HEK293 (cell line): ENCODE measurements around the gene MAML1.

Experiments
- CTCF ChIA-PET: fragments of 350-600 bp; formaldehyde crosslinking; extraction: SDS; loops from one replicate; lab custom pipeline; 2021; ENCODE audit warnings: antibody characterized with exemption; lab: Yijun Ruan, JAX
- POLR2A ChIA-PET: fragments of 300-600 bp; formaldehyde crosslinking; extraction: SDS; loops from one replicate; lab custom pipeline; 2020; ENCODE audit warnings: antibody characterized with exemption, inconsistent platforms; lab: Yijun Ruan, JAX
- H3K27ac ChIP-seq: fragments of 200-500 bp; sonication (Bioruptor generic); 2 replicates; pipeline ENCODE4 v1.5.1; 2014; ENCODE audit warnings: low read depth, low read length, control low read depth, inconsistent platforms; ENCODE audit errors: extremely low read depth
- H3K36me3 ChIP-seq, 2 experiments: fragments of 200-500 bp in 1 of 2; sonication (Bioruptor generic) in 1 of 2; 1 replicate in 1 of 2; 2 replicates in 1 of 2; pipeline ENCODE4 v1.5.1; 2014 to 2017; ENCODE audit warnings: inconsistent platforms in 2 of 2, low read length in 2 of 2; ENCODE audit not compliant: control insufficient read depth in 2 of 2, insufficient read depth in 1 of 2
- H3K4me1 ChIP-seq: fragments of 200-500 bp; sonication (Bioruptor generic); 2 replicates; pipeline ENCODE4 v1.5.1; 2014; ENCODE audit warnings: mild to moderate bottlenecking, low read length, inconsistent platforms; ENCODE audit not compliant: control insufficient read depth, insufficient read depth
- H3K4me3 ChIP-seq: 2 replicates; pipeline ENCODE4 v1.5.1; 2011; ENCODE audit warnings: low read depth, mild to moderate bottlenecking, control low read depth, low read length, moderate library complexity
- H3K9me3 ChIP-seq: fragments of 200-500 bp; sonication (Bioruptor generic); 2 replicates; pipeline ENCODE4 v1.5.1; 2014; ENCODE audit warnings: low read depth, low read length, inconsistent platforms; ENCODE audit not compliant: control insufficient read depth, insufficient read depth
- EGR2 ChIP-seq: fragments of 450-650 bp; formaldehyde crosslinking; IDR thresholded peaks from 2 replicates; pipeline ENCODE4 v1.5.1; 2016; ENCODE audit warnings: low read depth, missing biosample characterization, missing genetic modification characterization
- MYNN ChIP-seq: fragments of 450-650 bp; formaldehyde crosslinking; IDR thresholded peaks from 2 replicates; pipeline ENCODE4 v1.5.1; 2016; ENCODE audit warnings: missing biosample characterization, missing genetic modification characterization, borderline replicate concordance
- SP7 ChIP-seq: fragments of 450-650 bp; formaldehyde crosslinking; IDR thresholded peaks from 2 replicates; pipeline ENCODE4 v1.5.1; 2016; ENCODE audit warnings: missing biosample characterization, missing genetic modification characterization
- WT1 ChIP-seq: fragments of 450-650 bp; formaldehyde crosslinking; IDR thresholded peaks from 2 replicates; pipeline ENCODE4 v1.5.1; 2016; ENCODE audit warnings: missing biosample characterization, missing genetic modification characterization
- ZBTB20 ChIP-seq: fragments of 450-650 bp; formaldehyde crosslinking; IDR thresholded peaks from 2 replicates; pipeline ENCODE4 v1.5.1; 2016; ENCODE audit warnings: missing biosample characterization, missing genetic modification characterization
- ZNF112 ChIP-seq: fragments of 450-650 bp; formaldehyde crosslinking; IDR thresholded peaks from 2 replicates; pipeline ENCODE4 v1.5.0; 2017; ENCODE audit warnings: missing biosample characterization, missing genetic modification characterization
- ZNF335 ChIP-seq: fragments of 450-650 bp; formaldehyde crosslinking; conservative IDR thresholded peaks from 2 replicates; pipeline ENCODE4 v1.5.1; 2016; ENCODE audit warnings: missing biosample characterization, missing genetic modification characterization
- ZNF341 ChIP-seq: fragments of 450-650 bp; formaldehyde crosslinking; IDR thresholded peaks from 2 replicates; pipeline ENCODE4; 2016; ENCODE audit warnings: low read depth, missing biosample characterization, missing genetic modification characterization
- ZNF354C ChIP-seq: fragments of 450-650 bp; formaldehyde crosslinking; IDR thresholded peaks from 2 replicates; pipeline ENCODE4 v1.5.1; 2016; ENCODE audit warnings: missing biosample characterization, missing genetic modification characterization, low read depth, borderline replicate concordance
- ZNF366 ChIP-seq: fragments of 450-650 bp; formaldehyde crosslinking; conservative IDR thresholded peaks from 2 replicates; pipeline ENCODE4 v1.5.1; 2016; ENCODE audit warnings: missing biosample characterization, missing genetic modification characterization
- ZNF37A ChIP-seq: fragments of 450-650 bp; IDR thresholded peaks from 2 replicates; pipeline ENCODE4 v1.5.1; 2018; ENCODE audit warnings: missing biosample characterization, missing genetic modification characterization
- ZNF585B ChIP-seq: fragments of 450-650 bp; formaldehyde crosslinking; IDR thresholded peaks from 2 replicates; pipeline ENCODE4 v1.5.1; 2016; ENCODE audit warnings: missing biosample characterization, missing genetic modification characterization
- ZNF623 ChIP-seq: fragments of 450-650 bp; formaldehyde crosslinking; IDR thresholded peaks from 2 replicates; pipeline ENCODE4 v1.5.1; 2016; ENCODE audit warnings: missing biosample characterization, missing genetic modification characterization
- ZNF624 ChIP-seq: fragments of 450-650 bp; formaldehyde crosslinking; IDR thresholded peaks from 2 replicates; pipeline ENCODE4 v1.5.1; 2017; ENCODE audit warnings: missing biosample characterization, missing genetic modification characterization
- ZNF654 ChIP-seq: fragments of 450-650 bp; formaldehyde crosslinking; IDR thresholded peaks from 2 replicates; pipeline ENCODE4 v1.5.1; 2016; ENCODE audit warnings: low read depth, missing biosample characterization, missing genetic modification characterization
- ZNF776 ChIP-seq: fragments of 450-650 bp; formaldehyde crosslinking; IDR thresholded peaks from 2 replicates; pipeline ENCODE4 v1.5.0; 2017; ENCODE audit warnings: missing biosample characterization, missing genetic modification characterization, borderline replicate concordance
- ZXDB ChIP-seq: fragments of 450-650 bp; formaldehyde crosslinking; IDR thresholded peaks from 2 replicates; pipeline ENCODE4 v1.5.1; 2016; ENCODE audit warnings: missing biosample characterization, missing genetic modification characterization
- TF ChIP-seq, protein P1 (sequence below): fragments of 450-650 bp; formaldehyde crosslinking; IDR thresholded peaks from 2 replicates; pipeline ENCODE4 v1.5.1; 2016; ENCODE audit warnings: missing biosample characterization, missing genetic modification characterization
- TF ChIP-seq, protein P2 (sequence below): fragments of 450-650 bp; formaldehyde crosslinking; IDR thresholded peaks from 2 replicates; pipeline ENCODE4 v1.5.1; 2016; ENCODE audit warnings: missing biosample characterization, missing genetic modification characterization
- TF ChIP-seq, protein P3 (sequence below): fragments of 450-650 bp; IDR thresholded peaks from 2 replicates; pipeline ENCODE4 v1.5.1; 2018; ENCODE audit warnings: missing biosample characterization, missing genetic modification characterization
- TF ChIP-seq, protein P4 (sequence below): fragments of 450-650 bp; formaldehyde crosslinking; IDR thresholded peaks from 2 replicates; pipeline ENCODE4 v1.5.1; 2016; ENCODE audit warnings: missing biosample characterization, missing genetic modification characterization
- TF ChIP-seq, protein P5 (sequence below): fragments of 450-650 bp; formaldehyde crosslinking; IDR thresholded peaks from 2 replicates; pipeline ENCODE4 v1.5.1; 2016; ENCODE audit warnings: missing biosample characterization, missing genetic modification characterization
- TF ChIP-seq, protein P6 (sequence below): fragments of 450-650 bp; formaldehyde crosslinking; IDR thresholded peaks from 2 replicates; pipeline ENCODE4 v1.5.1; 2017; ENCODE audit warnings: missing biosample characterization, missing genetic modification characterization

The MAML1 gene

DNA sequence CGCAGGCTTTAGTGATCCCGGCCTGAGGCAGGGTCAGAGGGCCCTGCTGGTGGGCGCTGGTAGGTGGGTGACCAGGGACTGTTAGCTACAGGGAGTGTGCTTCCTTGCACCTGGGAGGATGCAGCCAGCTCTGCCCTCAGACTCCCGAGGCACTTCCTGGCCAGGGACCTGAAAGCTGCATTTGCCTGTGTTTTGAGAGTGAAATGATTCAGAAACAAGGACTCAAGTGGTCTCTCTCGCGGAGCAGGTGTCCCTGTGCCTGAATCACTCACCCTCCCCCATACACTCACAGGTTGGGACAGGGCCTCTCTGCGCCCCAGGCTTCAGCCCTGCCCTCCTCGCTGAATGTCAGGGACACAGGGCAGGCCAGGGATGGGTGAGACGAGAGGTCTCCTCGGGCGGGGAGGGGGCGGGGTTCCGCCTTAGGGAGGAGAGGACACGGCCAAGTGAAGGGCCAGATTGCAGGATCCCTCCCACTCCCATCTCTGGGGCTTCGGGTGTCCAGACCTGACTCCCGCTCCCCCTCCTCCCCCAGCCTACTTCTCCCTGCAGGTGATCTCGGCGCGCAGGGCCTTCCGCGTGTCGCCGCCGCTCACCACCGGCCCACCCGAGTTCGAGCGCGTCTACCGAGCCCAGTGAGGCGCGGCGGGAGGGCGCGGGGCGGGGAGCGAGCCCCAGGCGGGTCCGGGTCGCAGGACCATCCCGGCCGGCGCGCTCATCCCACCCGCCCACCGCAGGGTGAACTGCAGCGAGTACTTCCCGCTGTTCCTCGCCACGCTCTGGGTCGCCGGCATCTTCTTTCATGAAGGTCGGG lies 62.6 kb downstream of the MAML1 start (continued):
- no peak for TF ChIP-seq ZNF366 (tag by site-specific recombination)
- TF ChIP-seq, protein P1, sequence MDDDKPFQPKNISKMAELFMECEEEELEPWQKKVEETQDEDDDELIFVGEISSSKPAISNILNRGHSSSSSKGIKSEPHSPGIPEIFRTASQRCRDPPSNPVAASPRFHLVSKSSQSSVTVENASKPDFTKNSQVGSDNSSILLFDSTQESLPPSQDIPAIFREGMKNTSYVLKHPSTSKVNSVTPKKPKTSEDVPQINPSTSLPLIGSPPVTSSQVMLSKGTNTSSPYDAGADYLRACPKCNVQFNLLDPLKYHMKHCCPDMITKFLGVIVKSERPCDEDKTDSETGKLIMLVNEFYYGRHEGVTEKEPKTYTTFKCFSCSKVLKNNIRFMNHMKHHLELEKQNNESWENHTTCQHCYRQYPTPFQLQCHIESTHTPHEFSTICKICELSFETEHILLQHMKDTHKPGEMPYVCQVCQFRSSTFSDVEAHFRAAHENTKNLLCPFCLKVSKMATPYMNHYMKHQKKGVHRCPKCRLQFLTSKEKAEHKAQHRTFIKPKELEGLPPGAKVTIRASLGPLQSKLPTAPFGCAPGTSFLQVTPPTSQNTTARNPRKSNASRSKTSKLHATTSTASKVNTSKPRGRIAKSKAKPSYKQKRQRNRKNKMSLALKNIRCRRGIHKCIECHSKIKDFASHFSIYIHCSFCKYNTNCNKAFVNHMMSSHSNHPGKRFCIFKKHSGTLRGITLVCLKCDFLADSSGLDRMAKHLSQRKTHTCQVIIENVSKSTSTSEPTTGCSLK (tag by site-specific recombination) = no peak
- TF ChIP-seq WT1 (tag by site-specific recombination) = peak; percentile 75
- TF ChIP-seq ZBTB20 = peak; percentile 67
- TF ChIP-seq EGR2 (tag by site-specific recombination) = peak; percentile 47; the same call in 1 of the 2 replicates
- TF ChIP-seq ZXDB (tag by site-specific recombination) = peak; percentile 68
- no peak for TF ChIP-seq MYNN
- no peak for TF ChIP-seq ZNF654
- TF ChIP-seq ZNF37A (tag by site-specific recombination) = no peak
- no peak for TF ChIP-seq ZNF776 (tag by site-specific recombination)
- TF ChIP-seq ZNF585B (tag by site-specific recombination) = no peak
- TF ChIP-seq ZNF341 (tag by site-specific recombination) = peak; percentile 40
- TF ChIP-seq ZNF623 = no peak
- no peak for TF ChIP-seq ZNF624 (tag by site-specific recombination)
- TF ChIP-seq, protein P2, sequence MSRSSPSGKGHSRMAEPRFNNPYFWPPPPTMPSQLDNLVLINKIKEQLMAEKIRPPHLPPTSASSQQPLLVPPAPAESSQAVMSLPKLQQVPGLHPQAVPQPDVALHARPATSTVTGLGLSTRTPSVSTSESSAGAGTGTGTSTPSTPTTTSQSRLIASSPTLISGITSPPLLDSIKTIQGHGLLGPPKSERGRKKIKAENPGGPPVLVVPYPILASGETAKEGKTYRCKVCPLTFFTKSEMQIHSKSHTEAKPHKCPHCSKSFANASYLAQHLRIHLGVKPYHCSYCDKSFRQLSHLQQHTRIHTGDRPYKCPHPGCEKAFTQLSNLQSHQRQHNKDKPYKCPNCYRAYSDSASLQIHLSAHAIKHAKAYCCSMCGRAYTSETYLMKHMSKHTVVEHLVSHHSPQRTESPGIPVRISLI (tag by site-specific recombination) = no peak
- peak; percentile 44; the same call in 1 of the 2 replicates for TF ChIP-seq SP7 (tag by site-specific recombination)
- no peak for TF ChIP-seq ZNF354C (tag by site-specific recombination)
- TF ChIP-seq ZNF335 (tag by site-specific recombination) = peak; percentile 84

DNA sequence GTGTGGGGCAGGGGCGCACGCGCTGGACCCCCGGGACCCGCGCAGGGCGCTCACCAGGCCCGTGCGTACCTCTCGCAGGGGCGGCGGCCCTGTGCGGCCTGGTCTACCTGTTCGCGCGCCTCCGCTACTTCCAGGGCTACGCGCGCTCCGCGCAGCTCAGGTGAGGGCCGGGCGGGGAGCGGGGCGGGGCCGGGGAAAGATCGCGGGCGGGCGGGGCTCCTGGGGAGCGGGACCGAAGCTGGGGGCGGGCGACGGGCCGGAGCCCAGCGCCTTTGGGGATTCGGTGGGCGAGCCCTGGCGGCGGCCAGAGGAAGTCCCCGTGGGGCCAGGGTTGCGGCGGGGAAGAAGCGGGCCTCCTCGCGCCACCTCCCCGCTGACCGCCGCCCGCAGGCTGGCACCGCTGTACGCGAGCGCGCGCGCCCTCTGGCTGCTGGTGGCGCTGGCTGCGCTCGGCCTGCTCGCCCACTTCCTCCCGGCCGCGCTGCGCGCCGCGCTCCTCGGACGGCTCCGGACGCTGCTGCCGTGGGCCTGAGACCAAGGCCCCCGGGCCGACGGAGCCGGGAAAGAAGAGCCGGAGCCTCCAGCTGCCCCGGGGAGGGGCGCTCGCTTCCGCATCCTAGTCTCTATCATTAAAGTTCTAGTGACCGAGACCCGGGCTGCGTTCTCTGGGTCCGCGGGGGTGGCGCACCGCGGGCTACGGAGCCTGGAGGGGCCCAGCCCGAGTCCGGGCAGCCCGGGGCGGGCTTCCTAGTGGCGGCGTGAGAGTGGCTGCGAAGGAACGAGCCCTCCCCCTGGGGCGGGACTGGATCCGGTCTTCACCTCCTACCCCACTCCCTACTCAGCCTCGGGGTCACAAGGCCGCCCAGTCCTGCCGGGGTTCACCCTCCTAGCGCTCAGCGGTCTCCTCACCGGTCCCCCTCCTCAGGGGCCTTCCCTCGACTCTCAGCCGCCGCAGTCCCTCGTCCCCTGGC lies 63.5 kb downstream of the MAML1 start:
- ChIA-PET POLR2A (interaction anchor here (1.0 to 2.3 kb wide), 8 partner anchors 10 to 173 kb away, joined by 4 to 15 read pairs (median 6); partner anchors contain the start of genes HNRNPH1 and SQSTM1), CTCF (interaction anchor here (0.5 to 1.1 kb wide), 7 partner anchors 14 to 393 kb away, joined by 3 to 4 read pairs (median 3); no protein-coding TSS in a partner anchor)
- Histone ChIP-seq H3K36me3 (peaks cover 0 to 44% of the 10 kb centered on the region in 2 experiments; a peak in 1 of 3 replicates), H3K27ac (peak overlapping the region; percentile 85), H3K4me1 (no peaks in the 10 kb centered on the region), H3K9me3 (no peaks in the 10 kb centered on the region), H3K4me3 (peak overlapping the region; percentile 65)
- TF ChIP-seq, protein P3, sequence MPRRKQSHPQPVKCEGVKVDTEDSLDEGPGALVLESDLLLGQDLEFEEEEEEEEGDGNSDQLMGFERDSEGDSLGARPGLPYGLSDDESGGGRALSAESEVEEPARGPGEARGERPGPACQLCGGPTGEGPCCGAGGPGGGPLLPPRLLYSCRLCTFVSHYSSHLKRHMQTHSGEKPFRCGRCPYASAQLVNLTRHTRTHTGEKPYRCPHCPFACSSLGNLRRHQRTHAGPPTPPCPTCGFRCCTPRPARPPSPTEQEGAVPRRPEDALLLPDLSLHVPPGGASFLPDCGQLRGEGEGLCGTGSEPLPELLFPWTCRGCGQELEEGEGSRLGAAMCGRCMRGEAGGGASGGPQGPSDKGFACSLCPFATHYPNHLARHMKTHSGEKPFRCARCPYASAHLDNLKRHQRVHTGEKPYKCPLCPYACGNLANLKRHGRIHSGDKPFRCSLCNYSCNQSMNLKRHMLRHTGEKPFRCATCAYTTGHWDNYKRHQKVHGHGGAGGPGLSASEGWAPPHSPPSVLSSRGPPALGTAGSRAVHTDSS (tag by site-specific recombination) = peak; percentile 23; the same call in 1 of the 2 replicates
- TF ChIP-seq ZNF112 = no peak
- TF ChIP-seq, protein P4, sequence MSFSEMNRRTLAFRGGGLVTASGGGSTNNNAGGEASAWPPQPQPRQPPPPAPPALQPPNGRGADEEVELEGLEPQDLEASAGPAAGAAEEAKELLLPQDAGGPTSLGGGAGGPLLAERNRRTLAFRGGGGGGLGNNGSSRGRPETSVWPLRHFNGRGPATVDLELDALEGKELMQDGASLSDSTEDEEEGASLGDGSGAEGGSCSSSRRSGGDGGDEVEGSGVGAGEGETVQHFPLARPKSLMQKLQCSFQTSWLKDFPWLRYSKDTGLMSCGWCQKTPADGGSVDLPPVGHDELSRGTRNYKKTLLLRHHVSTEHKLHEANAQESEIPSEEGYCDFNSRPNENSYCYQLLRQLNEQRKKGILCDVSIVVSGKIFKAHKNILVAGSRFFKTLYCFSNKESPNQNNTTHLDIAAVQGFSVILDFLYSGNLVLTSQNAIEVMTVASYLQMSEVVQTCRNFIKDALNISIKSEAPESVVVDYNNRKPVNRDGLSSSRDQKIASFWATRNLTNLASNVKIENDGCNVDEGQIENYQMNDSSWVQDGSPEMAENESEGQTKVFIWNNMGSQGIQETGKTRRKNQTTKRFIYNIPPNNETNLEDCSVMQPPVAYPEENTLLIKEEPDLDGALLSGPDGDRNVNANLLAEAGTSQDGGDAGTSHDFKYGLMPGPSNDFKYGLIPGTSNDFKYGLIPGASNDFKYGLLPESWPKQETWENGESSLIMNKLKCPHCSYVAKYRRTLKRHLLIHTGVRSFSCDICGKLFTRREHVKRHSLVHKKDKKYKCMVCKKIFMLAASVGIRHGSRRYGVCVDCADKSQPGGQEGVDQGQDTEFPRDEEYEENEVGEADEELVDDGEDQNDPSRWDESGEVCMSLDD (tag by site-specific recombination) = peak; percentile 43; the same call in 1 of the 2 replicates
- TF ChIP-seq, protein P5, sequence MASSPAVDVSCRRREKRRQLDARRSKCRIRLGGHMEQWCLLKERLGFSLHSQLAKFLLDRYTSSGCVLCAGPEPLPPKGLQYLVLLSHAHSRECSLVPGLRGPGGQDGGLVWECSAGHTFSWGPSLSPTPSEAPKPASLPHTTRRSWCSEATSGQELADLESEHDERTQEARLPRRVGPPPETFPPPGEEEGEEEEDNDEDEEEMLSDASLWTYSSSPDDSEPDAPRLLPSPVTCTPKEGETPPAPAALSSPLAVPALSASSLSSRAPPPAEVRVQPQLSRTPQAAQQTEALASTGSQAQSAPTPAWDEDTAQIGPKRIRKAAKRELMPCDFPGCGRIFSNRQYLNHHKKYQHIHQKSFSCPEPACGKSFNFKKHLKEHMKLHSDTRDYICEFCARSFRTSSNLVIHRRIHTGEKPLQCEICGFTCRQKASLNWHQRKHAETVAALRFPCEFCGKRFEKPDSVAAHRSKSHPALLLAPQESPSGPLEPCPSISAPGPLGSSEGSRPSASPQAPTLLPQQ (tag by site-specific recombination) = peak; percentile 80
- TF ChIP-seq, protein P6, sequence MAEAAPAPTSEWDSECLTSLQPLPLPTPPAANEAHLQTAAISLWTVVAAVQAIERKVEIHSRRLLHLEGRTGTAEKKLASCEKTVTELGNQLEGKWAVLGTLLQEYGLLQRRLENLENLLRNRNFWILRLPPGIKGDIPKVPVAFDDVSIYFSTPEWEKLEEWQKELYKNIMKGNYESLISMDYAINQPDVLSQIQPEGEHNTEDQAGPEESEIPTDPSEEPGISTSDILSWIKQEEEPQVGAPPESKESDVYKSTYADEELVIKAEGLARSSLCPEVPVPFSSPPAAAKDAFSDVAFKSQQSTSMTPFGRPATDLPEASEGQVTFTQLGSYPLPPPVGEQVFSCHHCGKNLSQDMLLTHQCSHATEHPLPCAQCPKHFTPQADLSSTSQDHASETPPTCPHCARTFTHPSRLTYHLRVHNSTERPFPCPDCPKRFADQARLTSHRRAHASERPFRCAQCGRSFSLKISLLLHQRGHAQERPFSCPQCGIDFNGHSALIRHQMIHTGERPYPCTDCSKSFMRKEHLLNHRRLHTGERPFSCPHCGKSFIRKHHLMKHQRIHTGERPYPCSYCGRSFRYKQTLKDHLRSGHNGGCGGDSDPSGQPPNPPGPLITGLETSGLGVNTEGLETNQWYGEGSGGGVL (tag by site-specific recombination) = 0 out of 2 replicates have a peak, but pooled peaks have one; percentile 29
